BJ (cell line): ENCODE measurements around the gene EMD. TPM values are rescaled to one million over a fixed set of nuclear protein-coding genes. Genes with fewer than 3 reads are reported as not detected.

Source experiments
- CTCF ChIA-PET: fragments of 350-600 bp; formaldehyde crosslinking; extraction: SDS; loops from one replicate; lab custom pipeline; 2021; ENCODE audit warnings: antibody characterized with exemption, inconsistent platforms; lab: Yijun Ruan, JAX
- POLR2A ChIA-PET: fragments of 300-600 bp; sonication (Branson Sonifier 250); formaldehyde crosslinking; extraction: SDS; loops from one replicate; lab custom pipeline; 2021; ENCODE audit warnings: antibody characterized with exemption; lab: Charles Lee
- DNase-seq: peaks from one replicate; pipeline ENCODE4 v3.0.0-alpha.2; 2011; ENCODE audit warnings: low read depth
- H3K27me3 ChIP-seq: 2 replicates; pipeline ENCODE4 v1.6.0; 2011; ENCODE audit warnings: low read length; ENCODE audit not compliant: control insufficient read depth, insufficient read depth
- H3K36me3 ChIP-seq: 2 replicates; pipeline ENCODE4 v1.5.1; 2011; ENCODE audit warnings: low read length; ENCODE audit not compliant: control insufficient read depth, insufficient read depth
- H3K4me3 ChIP-seq: 2 replicates; pipeline ENCODE4 v1.5.1; 2011; ENCODE audit warnings: low read depth, mild to moderate bottlenecking, control low read depth, low read length
- CTCF ChIP-seq: IDR thresholded peaks from 2 replicates; pipeline ENCODE4 v1.5.1; 2011; ENCODE audit warnings: low read depth, mild to moderate bottlenecking, control low read depth, inconsistent platforms, low read length, moderate library complexity; ENCODE audit not compliant: insufficient read depth
- polyA plus RNA-seq: library from polyadenylated mRNA; depleted of rRNA; stranded (reverse); fragments of >200 nt; gene quantifications from 2 replicates; pipeline ENCODE4 v1.2.3, GENCODE V29; 2011

The EMD gene
- polyA plus RNA-seq, 1 experiment, result 71.0 TPM

GRCh38 chrX:154404625-154405192, 25.6 kb downstream of the EMD start:
- Histone ChIP-seq H3K27me3 (no peaks in the 10 kb centered on the region), H3K36me3 (peaks cover 6% of the 10 kb centered on the region), H3K4me3 (no peak overlapping the region)
- no peak for DNase-seq
- ChIA-PET POLR2A (no interaction called here), CTCF (no interaction called here)
- no peak for TF ChIP-seq CTCF

- CTCF ChIA-PET, result interaction anchor here (1.3 to 1.7 kb wide), 2 partner anchors 81 to 119 kb away, joined by 4 to 7 read pairs; partner anchors contain the start of gene SLC10A3
- DNase-seq, result no peak
- H3K27me3 ChIP-seq, result no peaks in the 10 kb centered on the region
- POLR2A ChIA-PET, result no interaction called here
- H3K4me3 ChIP-seq, result peak overlapping the region; percentile 43
- no peaks in the 10 kb centered on the region; the same call in 1 of the 2 replicates for H3K36me3 ChIP-seq
- TF ChIP-seq CTCF, result no peak
Observed at GRCh38 chrX:154408659-154409221, 29.6 kb downstream of the EMD start.

- Histone ChIP-seq H3K27me3 (no peaks in the 10 kb centered on the region), H3K4me3 (peak within 1 kb of the TSS; percentile 43), H3K36me3 (no peaks in the 10 kb centered on the region; the same call in 1 of the 2 replicates)
- ChIA-PET POLR2A (no interaction called here), CTCF (interaction anchor here (1.3 to 1.7 kb wide), 3 partner anchors 10 to 118 kb away, joined by 4 to 7 read pairs (median 7); partner anchors contain the start of genes RPL10 and SLC10A3)
- peak; percentile 42 for DNase-seq
- no peak for TF ChIP-seq CTCF
Observed at GRCh38 chrX:154409222-154409871, 30.3 kb downstream of the EMD start, which contains the start of gene DNASE1L1. Gene DNASE1L1 (minus strand): TSS chrX:154409254. CDS start chrX:154405568, 3,686 bp downstream.

- H3K27me3 ChIP-seq, result no peaks in the 10 kb centered on the region
- H3K36me3 ChIP-seq, result no peaks in the 10 kb centered on the region; the same call in 1 of the 2 replicates
- CTCF ChIA-PET, result interaction anchor here (0.8 to 1.5 kb wide), 3 partner anchors 14 to 115 kb away, joined by 3 read pairs; no protein-coding TSS in a partner anchor
- POLR2A ChIA-PET, result interaction anchor here (0.6 kb wide), 2 partner anchors 33 to 125 kb away, joined by 3 read pairs; no protein-coding TSS in a partner anchor
- TF ChIP-seq CTCF, result no peak
- peak overlapping the region; percentile 58 for H3K4me3 ChIP-seq
- DNase-seq, result no peak
Observed at GRCh38 chrX:154411981-154412340, 32.9 kb downstream of the EMD start.

- H3K36me3 ChIP-seq, result no peaks in the 10 kb centered on the region; the same call in 1 of the 2 replicates
- no peak overlapping the region; the same call in 1 of the 2 replicates for H3K4me3 ChIP-seq
- H3K27me3 ChIP-seq, result no peaks in the 10 kb centered on the region
- DNase-seq, result no peak
- TF ChIP-seq CTCF, result no peak
- CTCF ChIA-PET, result interaction anchor here (1.0 to 1.5 kb wide), 2 partner anchors 14 to 16 kb away, joined by 3 read pairs; no protein-coding TSS in a partner anchor
- POLR2A ChIA-PET, result no interaction called here
Observed at GRCh38 chrX:154412468-154412867, 33.4 kb downstream of the EMD start.
